Lung (tissue), 12 donors: ENCODE data around the gene TMEM200C. TPM values are rescaled to one million over a fixed set of nuclear protein-coding genes. Genes with fewer than 3 reads are reported as not detected.

Source experiments
- ATAC-seq: fragments of 200-7000 bp; cut with Tn5 transposase; one replicate; pipeline ENCODE4 v1.9.1; 2020; ENCODE audit warnings: moderate number of reproducible peaks; ENCODE audit not compliant: insufficient read depth, low FRiP score
- DNase-seq, 3 donors: peaks; one replicate each; pipeline ENCODE4 v3.0.0-alpha.2; 2013 to 2017
- H3K27ac ChIP-seq, 2 donors: one replicate each; pipeline ENCODE4 v1.5.1; 2013; ENCODE audit warnings: mild to moderate bottlenecking in 2 of 2, moderate library complexity in 2 of 2, control low read depth in 1 of 2, inconsistent platforms in 1 of 2, low read depth in 1 of 2, low read length in 1 of 2
- H3K27me3 ChIP-seq, 3 donors: one replicate each; pipeline ENCODE4 v1.5.1; 2013; ENCODE audit warnings: low read length in 2 of 3; ENCODE audit not compliant: control insufficient read depth in 3 of 3, insufficient read depth in 3 of 3
- H3K36me3 ChIP-seq, 4 donors: one replicate each; pipeline ENCODE4 v1.5.1; 2013; ENCODE audit warnings: low read length in 4 of 4, mild to moderate bottlenecking in 1 of 4, moderate library complexity in 1 of 4; ENCODE audit not compliant: control insufficient read depth in 4 of 4, insufficient read depth in 4 of 4
- H3K4me1 ChIP-seq, 5 donors: one replicate each; pipeline ENCODE4 v1.5.1; 2013; ENCODE audit warnings: low read length in 5 of 5, mild to moderate bottlenecking in 2 of 5, moderate library complexity in 1 of 5; ENCODE audit not compliant: control insufficient read depth in 5 of 5, insufficient read depth in 5 of 5
- H3K4me3 ChIP-seq: one replicate; pipeline ENCODE4 v1.5.1; 2013; ENCODE audit warnings: mild to moderate bottlenecking, control low read depth, moderate library complexity
- H3K9ac ChIP-seq, 2 donors: one replicate each; pipeline ENCODE4 v1.5.1; 2013; ENCODE audit warnings: low read length in 2 of 2, control low read depth in 1 of 2; ENCODE audit not compliant: insufficient read depth in 1 of 2
- H3K9me3 ChIP-seq, 4 donors: one replicate each; pipeline ENCODE4 v1.5.1; 2013; ENCODE audit warnings: low read length in 3 of 4, mild to moderate bottlenecking in 1 of 4, moderate library complexity in 1 of 4; ENCODE audit not compliant: control insufficient read depth in 4 of 4, insufficient read depth in 3 of 4
- CTCF ChIP-seq: IDR thresholded peaks from 2 replicates; pipeline ENCODE4 v1.5.1; 2012; ENCODE audit warnings: mild to moderate bottlenecking; ENCODE audit errors: control extremely low read depth, extremely low read depth
- WGBS, 2 donors: extraction: QIAGEN DNeasy Blood & Tissue Kit; methylation state at CpG; one replicate each; pipeline ENCODE4 v1.1.7; 2013; 5-methylcytosine and 5-hydroxymethylcytosine counted together
- polyA plus RNA-seq, 2 donors: library from polyadenylated mRNA; stranded (reverse); fragments of 200-250 nt; gene quantifications; one replicate each; pipeline ENCODE4 v1.2.1, GENCODE V29; 2013
- total RNA-seq, 2 donors: library from RNA; depleted of rRNA in 1 of 2; stranded (reverse); fragments of >200 nt in 1 of 2; gene quantifications; one replicate each; pipeline ENCODE4 v1.2.1, GENCODE V29; 2014 to 2021
- donor health status: control.
- donor health status: control.
- donor health status: Bipolar disorder and iron deficiency.
- donor health status: healthy.
- donor health status: DM: yes; HTN: yes; CAD: no.

The TMEM200C gene
- total and polyA plus RNA-seq, 4 donors = 0.12 to 1.3 (median 0.39) TPM

DNA sequence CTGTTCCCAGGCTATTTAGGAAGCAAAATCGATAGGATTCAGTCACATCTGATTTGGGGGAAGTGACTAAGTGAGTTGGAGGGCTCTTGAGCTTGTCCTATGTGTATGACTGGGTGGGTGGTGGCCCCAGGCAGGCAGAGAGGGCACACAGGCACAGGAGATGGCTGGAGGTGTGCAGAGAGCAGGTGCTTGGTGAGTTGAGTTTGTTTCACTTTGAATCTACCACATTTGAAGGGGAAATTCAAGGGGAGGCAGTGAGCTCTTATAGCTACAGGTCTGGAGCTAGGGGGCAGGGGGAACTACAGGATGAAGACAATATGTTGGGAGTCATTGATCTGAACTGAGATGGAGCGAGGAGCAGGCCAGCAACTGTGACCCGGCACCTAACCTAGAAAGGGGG is 42.5 kb upstream of the TMEM200C start:
- Histone ChIP-seq H3K9me3 (peaks cover 0 to 3% (median 0%) of the 10 kb centered on the region in 4 donors), H3K27ac (no peak overlapping the region), H3K9ac (no peak overlapping the region), H3K27me3 (peaks cover 0 to 3% (median 0%) of the 10 kb centered on the region in 3 donors), H3K4me3 (no peak overlapping the region), H3K36me3 (no peaks in the 10 kb centered on the region), H3K4me1 (no peaks in the 10 kb centered on the region)
- DNase-seq (no peak), ATAC-seq (no peak)
- TF ChIP-seq CTCF = no peak
- 84% methylated on average over 3 of the region's 3 CpGs for WGBS, 2 donors

- peaks cover 0 to 3% (median 0%) of the 10 kb centered on the region in 4 donors for H3K9me3 ChIP-seq
- no peak for TF ChIP-seq CTCF
- H3K9ac ChIP-seq = no peak overlapping the region
- H3K27me3 ChIP-seq = peaks cover 0 to 3% (median 0%) of the 10 kb centered on the region in 3 donors
- H3K36me3 ChIP-seq = no peaks in the 10 kb centered on the region
- no peak overlapping the region for H3K4me3 ChIP-seq
- WGBS, 2 donors = 90 to 92% methylated on average over 7 of the region's 7 CpGs
- DNase-seq = no peak
- no peak for ATAC-seq
- no peaks in the 10 kb centered on the region for H3K4me1 ChIP-seq
- no peak overlapping the region for H3K27ac ChIP-seq
These were observed 41.8 kb upstream of the TMEM200C start for GRCh38 chr18:5937121-5937520.

DNA sequence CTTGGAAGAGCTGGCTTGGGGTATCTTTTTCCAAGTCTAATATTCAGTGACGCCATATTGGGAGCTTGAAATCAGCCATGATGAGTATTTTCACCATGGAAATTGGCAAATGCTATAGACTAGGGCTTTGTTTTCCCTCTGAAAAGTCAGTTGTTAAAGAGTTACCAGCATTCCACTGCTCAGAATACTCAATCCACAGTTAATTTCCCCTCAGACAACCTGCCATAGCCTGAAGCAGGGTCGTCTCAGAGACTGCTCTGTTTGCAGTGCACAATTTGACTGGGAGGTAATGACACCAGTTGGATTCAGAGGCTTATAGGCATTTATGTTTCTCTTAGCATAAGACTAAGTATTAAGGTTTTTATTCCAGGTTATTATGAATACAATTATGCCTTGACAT is 35.5 kb upstream of the TMEM200C start:
- 58% methylated on average over 2 of the region's 2 CpGs for WGBS, 2 donors
- no peak for TF ChIP-seq CTCF
- H3K9me3 ChIP-seq = peaks cover 0 to 6% (median 1%) of the 10 kb centered on the region in 4 donors
- ATAC-seq (no peak), DNase-seq (no peak)
- no peak overlapping the region for H3K4me3 ChIP-seq
- H3K4me1 ChIP-seq = no peaks in the 10 kb centered on the region
- no peaks in the 10 kb centered on the region for H3K27me3 ChIP-seq
- H3K36me3 ChIP-seq = no peaks in the 10 kb centered on the region
- no peak overlapping the region for H3K27ac ChIP-seq
- H3K9ac ChIP-seq = no peak overlapping the region

DNA sequence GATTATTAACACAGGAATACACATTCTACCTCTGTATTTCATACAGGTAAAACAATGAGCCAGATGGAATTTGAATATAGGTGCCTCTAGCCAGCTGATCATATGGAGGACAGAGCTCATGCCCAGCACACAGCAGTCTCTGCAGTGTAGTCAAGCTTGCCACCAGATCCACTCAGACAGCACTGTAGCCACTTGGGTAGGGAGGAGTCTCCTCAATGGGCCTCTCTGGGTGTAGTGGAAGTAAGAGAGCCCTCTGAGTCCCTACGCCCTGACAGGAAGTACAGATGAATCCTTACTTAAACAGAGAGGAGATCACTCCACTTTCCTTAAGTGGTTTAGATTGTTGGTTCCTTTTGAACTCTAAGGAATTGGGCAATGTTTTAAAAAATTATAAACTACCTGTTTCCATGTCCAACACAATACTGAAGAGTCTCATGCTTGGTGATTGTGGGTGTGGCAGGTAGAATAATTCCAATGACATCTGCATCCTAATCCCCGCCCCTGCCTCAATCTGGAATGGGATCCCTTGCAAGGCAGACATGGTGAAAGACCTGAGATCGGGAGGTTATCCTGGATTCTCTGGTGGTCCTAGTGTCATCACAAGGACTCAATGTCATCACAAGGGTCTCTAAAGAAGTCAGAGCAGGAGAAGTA is 23.0 kb upstream of the TMEM200C start:
- ATAC-seq (no peak), DNase-seq (no peak)
- Histone ChIP-seq H3K4me3 (no peak overlapping the region), H3K9ac (no peak overlapping the region), H3K27me3 (no peaks in the 10 kb centered on the region), H3K36me3 (no peaks in the 10 kb centered on the region), H3K27ac (no peak overlapping the region), H3K4me1 (peaks cover 0 to 3% (median 0%) of the 10 kb centered on the region in 5 donors), H3K9me3 (no peaks in the 10 kb centered on the region)
- WGBS, 2 donors = 74 to 76% methylated on average over 3 of the region's 3 CpGs
- no peak for TF ChIP-seq CTCF
